ENCODE results near the gene SRPRB.

GRCh38 chr3:133833880-133834620 lies 28.4 kb downstream of the SRPRB start:
- TF ChIP-seq, protein P1, sequence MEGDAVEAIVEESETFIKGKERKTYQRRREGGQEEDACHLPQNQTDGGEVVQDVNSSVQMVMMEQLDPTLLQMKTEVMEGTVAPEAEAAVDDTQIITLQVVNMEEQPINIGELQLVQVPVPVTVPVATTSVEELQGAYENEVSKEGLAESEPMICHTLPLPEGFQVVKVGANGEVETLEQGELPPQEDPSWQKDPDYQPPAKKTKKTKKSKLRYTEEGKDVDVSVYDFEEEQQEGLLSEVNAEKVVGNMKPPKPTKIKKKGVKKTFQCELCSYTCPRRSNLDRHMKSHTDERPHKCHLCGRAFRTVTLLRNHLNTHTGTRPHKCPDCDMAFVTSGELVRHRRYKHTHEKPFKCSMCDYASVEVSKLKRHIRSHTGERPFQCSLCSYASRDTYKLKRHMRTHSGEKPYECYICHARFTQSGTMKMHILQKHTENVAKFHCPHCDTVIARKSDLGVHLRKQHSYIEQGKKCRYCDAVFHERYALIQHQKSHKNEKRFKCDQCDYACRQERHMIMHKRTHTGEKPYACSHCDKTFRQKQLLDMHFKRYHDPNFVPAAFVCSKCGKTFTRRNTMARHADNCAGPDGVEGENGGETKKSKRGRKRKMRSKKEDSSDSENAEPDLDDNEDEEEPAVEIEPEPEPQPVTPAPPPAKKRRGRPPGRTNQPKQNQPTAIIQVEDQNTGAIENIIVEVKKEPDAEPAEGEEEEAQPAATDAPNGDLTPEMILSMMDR (IDR thresholded peaks at IDR 0.05): no peak
- TF ChIP-seq POLR2A (IDR thresholded peaks at IDR 0.05) (no peak), EP300 (IDR thresholded peaks at IDR 0.05) (no peak)
